Subcutaneous abdominal adipose tissue (tissue), 5 donors: ENCODE measurements around the gene ANTXRL.
"Not testable (repeated sequence)": the region's sequence is repeated elsewhere in the genome, so short reads cannot be mapped to it uniquely, and the experiment has no call there.

Experiments
- H3K27ac ChIP-seq: one replicate; pipeline ENCODE4 v1.7.0; 2013; ENCODE audit warnings: low read depth, mild to moderate bottlenecking, inconsistent platforms, low read length, moderate library complexity
- H3K27me3 ChIP-seq, 5 donors: one replicate each; pipeline ENCODE4 v1.7.0; 2013; ENCODE audit warnings: low read length in 5 of 5, inconsistent platforms in 1 of 5; ENCODE audit not compliant: control insufficient read depth in 5 of 5, insufficient read depth in 4 of 5
- H3K36me3 ChIP-seq, 5 donors: one replicate each; pipeline ENCODE4 v1.7.0; 2013; ENCODE audit warnings: low read length in 5 of 5; ENCODE audit not compliant: control insufficient read depth in 5 of 5, insufficient read depth in 5 of 5
- H3K4me1 ChIP-seq, 5 donors: one replicate each; pipeline ENCODE4 v1.7.0; 2013; ENCODE audit warnings: low read length in 5 of 5, mild to moderate bottlenecking in 3 of 5, moderate library complexity in 1 of 5; ENCODE audit not compliant: control insufficient read depth in 5 of 5, insufficient read depth in 5 of 5
- H3K4me3 ChIP-seq, 5 donors: one replicate each; pipeline ENCODE4 v1.7.0; 2013; ENCODE audit warnings: low read length in 5 of 5, low read depth in 1 of 5
- H3K9ac ChIP-seq, 5 donors: one replicate each; pipeline ENCODE4 v1.7.0; 2013; ENCODE audit warnings: low read length in 5 of 5, mild to moderate bottlenecking in 4 of 5, moderate library complexity in 3 of 5
- H3K9me3 ChIP-seq, 5 donors: one replicate each; pipeline ENCODE4 v1.7.0; 2013; ENCODE audit warnings: low read length in 5 of 5; ENCODE audit not compliant: control insufficient read depth in 5 of 5
- donor health status: healthy.
- donor health status: healthy.
- donor health status: healthy.
- donor health status: healthy.
- donor health status: healthy.

The ANTXRL gene

GRCh38 chr10:46286991-46287693, at the start of gene ANTXRL:
ANTXRL (plus strand) TSS chr10:46286997; CDS start chr10:46287263, 266 bp downstream.
- H3K9me3 ChIP-seq: no peaks in the 10 kb centered on the region
- H3K4me3 ChIP-seq: no peak within 1 kb of the TSS
- H3K9ac ChIP-seq: no peak within 1 kb of the TSS
- peaks cover 5 to 25% (median 17%) of the 10 kb centered on the region in 5 donors for H3K4me1 ChIP-seq
- H3K27me3 ChIP-seq: peaks cover 0 to 2% (median 0%) of the 10 kb centered on the region in 5 donors
- no peaks in the 10 kb centered on the region for H3K36me3 ChIP-seq
- H3K27ac ChIP-seq: no peak within 1 kb of the TSS

GRCh38 chr10:46237815-46238510, 48.8 kb upstream of the ANTXRL start:
- Histone ChIP-seq H3K36me3 (no peaks in the 10 kb centered on the region), H3K9me3 (peaks cover 0 to 11% (median 6%) of the 10 kb centered on the region in 5 donors), H3K9ac (no peak overlapping the region), H3K27me3 (peaks cover 0 to 6% (median 0%) of the 10 kb centered on the region in 5 donors), H3K27ac (no peak overlapping the region), H3K4me3 (no peak overlapping the region), H3K4me1 (no peaks in the 10 kb centered on the region)

GRCh38 chr10:46239247-46239646, 47.5 kb upstream of the ANTXRL start:
- Histone ChIP-seq H3K27ac (no peak overlapping the region), H3K4me3 (no peak overlapping the region), H3K27me3 (peaks cover 0 to 6% (median 0%) of the 10 kb centered on the region in 5 donors), H3K36me3 (no peaks in the 10 kb centered on the region), H3K4me1 (no peaks in the 10 kb centered on the region), H3K9ac (no peak overlapping the region), H3K9me3 (peaks cover 0 to 11% (median 6%) of the 10 kb centered on the region in 5 donors)

GRCh38 chr10:46239993-46240683, 46.7 kb upstream of the ANTXRL start:
- no peaks in the 10 kb centered on the region for H3K36me3 ChIP-seq
- peaks cover 0 to 11% (median 6%) of the 10 kb centered on the region in 5 donors for H3K9me3 ChIP-seq
- H3K9ac ChIP-seq: no peak overlapping the region
- no peaks in the 10 kb centered on the region for H3K4me1 ChIP-seq
- peaks cover 0 to 6% (median 0%) of the 10 kb centered on the region in 5 donors for H3K27me3 ChIP-seq
- H3K4me3 ChIP-seq: no peak overlapping the region
- H3K27ac ChIP-seq: no peak overlapping the region

- Histone ChIP-seq H3K36me3 (no peaks in the 10 kb centered on the region), H3K27ac (no peak overlapping the region), H3K4me3 (no peak overlapping the region), H3K9ac (no peak overlapping the region), H3K9me3 (peaks cover 0 to 11% (median 6%) of the 10 kb centered on the region in 5 donors), H3K27me3 (peaks cover 0 to 6% (median 0%) of the 10 kb centered on the region in 5 donors), H3K4me1 (no peaks in the 10 kb centered on the region)
These were observed 45.9 kb upstream of the ANTXRL start for GRCh38 chr10:46240684-46241565.

- H3K4me3 ChIP-seq: no peak overlapping the region
- no peaks in the 10 kb centered on the region for H3K4me1 ChIP-seq
- H3K27ac ChIP-seq: no peak overlapping the region
These were observed 41.4 kb upstream of the ANTXRL start for GRCh38 chr10:46245381-46245900.

GRCh38 chr10:46246400-46247180, 40.2 kb upstream of the ANTXRL start:
- H3K4me1 ChIP-seq, H3K27me3 ChIP-seq, H3K36me3 ChIP-seq, H3K4me3 ChIP-seq, H3K27ac ChIP-seq, H3K9ac ChIP-seq, H3K9me3 ChIP-seq: not testable (repeated sequence)

More at GRCh38 chr10:46245381-46245900, 41.4 kb upstream of the ANTXRL start:
- Histone ChIP-seq H3K9me3 (peaks cover 0 to 11% (median 6%) of the 10 kb centered on the region in 5 donors), H3K27me3 (peaks cover 0 to 3% (median 0%) of the 10 kb centered on the region in 5 donors), H3K9ac (no peak overlapping the region), H3K36me3 (no peaks in the 10 kb centered on the region)

GRCh38 chr10:46247181-46247475, 39.7 kb upstream of the ANTXRL start:
- Histone ChIP-seq H3K27ac (no peak overlapping the region), H3K9ac (no peak overlapping the region), H3K4me1 (no peaks in the 10 kb centered on the region), H3K27me3 (peaks cover 0 to 3% (median 0%) of the 10 kb centered on the region in 5 donors), H3K9me3 (peaks cover 0 to 4% (median 0%) of the 10 kb centered on the region in 5 donors), H3K4me3 (no peak overlapping the region), H3K36me3 (no peaks in the 10 kb centered on the region)
